GM23248 (cell line): ENCODE results near the gene SFT2D3.

ENCODE experiments used
- EZH2 ChIP-seq: fragments of 200-600 bp; sonication (generic); IDR thresholded peaks from 2 replicates; pipeline ENCODE4 v1.6.1; 2018; ENCODE audit warnings: antibody characterized with exemption, mild to moderate bottlenecking; ENCODE audit not compliant: insufficient read depth, poor library complexity, severe bottlenecking
- EZH2phosphoT487 ChIP-seq: fragments of 200-600 bp; sonication (generic); IDR thresholded peaks from 2 replicates; pipeline ENCODE4 v1.6.1; 2018; ENCODE audit warnings: antibody characterized with exemption, moderate library complexity, mild to moderate bottlenecking, low read depth; ENCODE audit not compliant: insufficient read depth

DNA sequence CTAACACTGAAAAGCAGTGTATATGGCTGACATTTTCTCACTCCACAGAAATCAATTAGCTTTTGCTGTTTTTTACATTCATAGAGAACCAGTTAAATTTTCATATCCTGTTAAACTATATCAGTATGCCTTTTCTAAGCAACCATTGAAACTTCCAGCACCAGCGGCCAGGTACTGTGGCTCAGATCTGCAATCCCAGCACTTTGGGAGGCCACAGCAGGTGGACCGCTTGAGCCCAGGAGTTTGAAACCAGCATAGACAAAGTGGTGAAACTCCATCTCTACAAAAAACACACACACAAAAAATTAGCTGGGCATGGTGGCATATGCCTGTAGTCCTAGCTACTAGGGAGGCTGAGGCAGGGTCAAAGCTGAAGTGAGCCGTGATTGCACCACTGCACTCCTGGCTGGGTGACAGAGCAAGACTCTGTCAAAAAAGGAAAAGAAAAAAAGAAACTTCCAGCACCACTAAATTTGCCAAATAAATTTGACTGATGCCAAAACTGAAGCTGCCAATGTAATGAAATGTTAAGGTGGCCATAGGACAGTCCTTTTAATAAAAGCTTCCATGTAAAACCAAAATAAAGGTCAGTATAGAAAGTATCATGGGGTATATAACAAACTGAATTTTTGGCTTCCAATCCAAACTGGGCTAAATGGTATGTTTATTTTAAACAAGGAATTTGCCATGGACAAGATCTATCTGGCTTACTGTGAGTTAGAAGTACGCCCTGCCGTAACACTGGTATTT, 3.5 kb downstream of the SFT2D3 start:
- TF ChIP-seq EZH2 (no peak), EZH2phosphoT487 (no peak)
